ENCODE data around the gene NOD2. TPM values are rescaled to one million over a fixed set of nuclear protein-coding genes. Genes with fewer than 3 reads are reported as not detected.
A peak's percentile ranks its signal among the peaks of the same experiment; 100 is the strongest.

NOD2 gene
- total and polyA plus RNA-seq, 2 of the 13 experiments (the other 11 are each of a cell fraction or from before 2014, with no cell fraction given), result 0.27 to 0.81 TPM

DNA sequence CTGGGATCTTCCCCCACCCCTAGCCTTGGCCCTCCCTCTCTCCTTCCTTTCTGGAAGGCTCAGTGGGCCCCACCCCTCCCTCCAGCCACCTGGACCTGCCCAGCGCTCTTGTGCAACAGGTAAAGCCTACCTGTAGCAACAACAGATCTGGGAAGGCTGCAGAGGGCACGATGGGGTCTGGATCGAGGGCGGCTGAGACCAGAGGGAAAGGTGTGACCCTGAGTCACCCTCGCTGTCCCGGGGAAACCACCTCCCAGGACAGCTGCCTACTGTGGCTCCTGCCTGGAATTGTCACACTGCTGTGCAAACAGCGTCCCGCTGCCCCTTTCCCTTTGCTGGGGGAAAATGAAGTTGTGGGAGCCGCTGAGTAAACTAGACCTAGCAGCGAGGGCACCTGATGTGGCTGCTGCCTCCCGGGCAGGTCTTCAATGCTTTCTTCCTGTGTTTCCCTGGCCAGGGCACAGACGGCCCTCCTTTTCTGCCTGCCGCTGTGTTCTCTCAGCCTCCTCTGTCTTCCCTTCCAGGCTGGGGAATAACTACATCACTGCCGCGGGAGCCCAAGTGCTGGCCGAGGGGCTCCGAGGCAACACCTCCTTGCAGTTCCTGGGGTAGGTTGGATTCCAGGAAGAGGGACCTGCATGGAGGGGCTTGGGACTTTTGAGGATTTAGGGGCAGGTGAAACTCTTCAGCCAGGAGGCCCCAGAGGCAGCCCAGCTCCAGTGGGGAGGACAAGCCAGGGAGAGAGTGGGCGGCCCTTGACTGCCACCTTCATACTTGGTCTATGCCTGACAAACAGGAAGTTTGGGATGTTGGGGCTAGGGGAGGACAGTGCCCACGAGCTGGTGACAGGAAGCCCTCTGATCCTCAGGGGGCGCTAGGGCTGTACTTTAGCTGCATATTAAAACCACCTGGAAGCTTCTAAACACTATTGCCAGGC is 26.3 kb downstream of the NOD2 start (continued):
- TF ChIP-seq AHDC1 (CRISPR knock-in tag; IDR thresholded peaks at IDR 0.05; ENCODE audit: borderline replicate concordance) (peak; percentile 65; the same call in 1 of the 2 replicates), SIX4 (CRISPR knock-in tag; IDR thresholded peaks at IDR 0.05) (no peak), GTF2F1 (IDR thresholded peaks at IDR 0.05; ENCODE audit: low read length) (no peak), ZNF572 (CRISPR knock-in tag; IDR thresholded peaks at IDR 0.05) (peak; percentile 82; the same call in 1 of the 2 replicates), CBX5 (CRISPR knock-in tag; IDR thresholded peaks at IDR 0.05; ENCODE audit: borderline replicate concordance) (no peak), MXD4 (CRISPR knock-in tag; IDR thresholded peaks at IDR 0.05) (no peak), ARID5B (CRISPR knock-in tag; IDR thresholded peaks at IDR 0.05) (peak; percentile 13; the same call in 1 of the 2 replicates), TBX2 (CRISPR knock-in tag; IDR thresholded peaks at IDR 0.05; ENCODE audit: borderline replicate concordance) (peak; percentile 70), E2F1 (CRISPR knock-in tag; IDR thresholded peaks at IDR 0.05) (no peak), TARDBP (CRISPR knock-in tag; IDR thresholded peaks at IDR 0.05) (0 out of 2 replicates have a peak, but pooled peaks have one; percentile 39), FOXO1 (CRISPR knock-in tag; IDR thresholded peaks at IDR 0.05) (no peak; the same call in 1 of the 2 replicates), ZNF512B (CRISPR knock-in tag; IDR thresholded peaks at IDR 0.05; ENCODE audit: borderline replicate concordance) (no peak), GATAD2A (CRISPR knock-in tag; IDR thresholded peaks at IDR 0.05) (peak; percentile 17; the same call in 1 of the 2 replicates), ZNF337 (CRISPR knock-in tag; IDR thresholded peaks at IDR 0.05; ENCODE audit: borderline replicate concordance, low read depth) (no peak)

All from HepG2 (cell line).